ENCODE data around the gene CASP7. TPM values are rescaled to one million over a fixed set of nuclear protein-coding genes. Genes with fewer than 3 reads are reported as not detected.

Gene CASP7
- total RNA-seq, 2 experiments from 2014 or later: 14.8 to 16.5 TPM

GRCh38 chr10:113775686-113776294 is 96.1 kb downstream of the CASP7 start:
- DNase-seq (ENCODE audit: low spot score): no peak
- no peak overlapping the region for H2AFZ ChIP-seq (ENCODE audit: low read length)
- H3K36me3 ChIP-seq (ENCODE audit: insufficient read depth, low read length): no peaks in the 10 kb centered on the region
- H3K27ac ChIP-seq (ENCODE audit: low read depth, low read length, poor library complexity, severe bottlenecking): no peak overlapping the region
- H4K20me1 ChIP-seq (ENCODE audit: insufficient read depth, low read length): no peaks in the 10 kb centered on the region
- no peak overlapping the region for H3K4me2 ChIP-seq (ENCODE audit: low read length)
- H3K4me1 ChIP-seq (ENCODE audit: insufficient read depth, low read length, poor library complexity, severe bottlenecking): no peaks in the 10 kb centered on the region
- intact Hi-C loops (cut with micrococcal nuclease; ENCODE audit: unreplicated experiment): no loop called here
- H3K9me3 ChIP-seq (ENCODE audit: low read length): no peaks in the 10 kb centered on the region
- POLR2A ChIA-PET: no interaction called here
- no peak overlapping the region for H3K4me3 ChIP-seq (ENCODE audit: low read depth, low read length, poor library complexity, severe bottlenecking)
- H3K9me2 ChIP-seq (ENCODE audit: insufficient read depth, low read length): no peaks in the 10 kb centered on the region
- CTCF ChIA-PET (ENCODE audit: unreplicated experiment): no interaction called here
- TF ChIP-seq EZH2phosphoT487 (IDR thresholded peaks at IDR 0.05; ENCODE audit: borderline replicate concordance, low read depth, low read length) (no peak), CTCF (conservative IDR thresholded peaks at IDR 0.05; ENCODE audit: low read length) (no peak)
- no TSS peak for BruUV-seq (replicated peaks)
- no peaks in the 10 kb centered on the region for H3K79me2 ChIP-seq (ENCODE audit: insufficient read depth, low read depth, low read length)

GRCh38 chr10:113776553-113776952 is 96.8 kb downstream of the CASP7 start:
- H3K27ac ChIP-seq (ENCODE audit: low read depth, low read length, poor library complexity, severe bottlenecking): no peak overlapping the region
- intact Hi-C loops (cut with micrococcal nuclease; ENCODE audit: unreplicated experiment): no loop called here
- no peak for TF ChIP-seq CTCF (conservative IDR thresholded peaks at IDR 0.05; ENCODE audit: low read length)
- TF ChIP-seq EZH2phosphoT487 (IDR thresholded peaks at IDR 0.05; ENCODE audit: borderline replicate concordance, low read depth, low read length): no peak
- H3K4me1 ChIP-seq (ENCODE audit: insufficient read depth, low read length, poor library complexity, severe bottlenecking): no peaks in the 10 kb centered on the region
- H3K79me2 ChIP-seq (ENCODE audit: insufficient read depth, low read depth, low read length): no peaks in the 10 kb centered on the region
- no peak overlapping the region for H2AFZ ChIP-seq (ENCODE audit: low read length)
- no peak overlapping the region for H3K4me2 ChIP-seq (ENCODE audit: low read length)
- H3K36me3 ChIP-seq (ENCODE audit: insufficient read depth, low read length): no peaks in the 10 kb centered on the region
- no peak for DNase-seq (ENCODE audit: low spot score)
- H4K20me1 ChIP-seq (ENCODE audit: insufficient read depth, low read length): no peaks in the 10 kb centered on the region
- no peaks in the 10 kb centered on the region for H3K9me3 ChIP-seq (ENCODE audit: low read length)
- H3K4me3 ChIP-seq (ENCODE audit: low read depth, low read length, poor library complexity, severe bottlenecking): no peak overlapping the region
- POLR2A ChIA-PET: no interaction called here
- BruUV-seq (replicated peaks): no TSS peak
- no peaks in the 10 kb centered on the region for H3K9me2 ChIP-seq (ENCODE audit: insufficient read depth, low read length)
- CTCF ChIA-PET (ENCODE audit: unreplicated experiment): no interaction called here

Small RNA genes lying within 50 kb of the gene (microRNA-seq; reads per million reads assigned to microRNA genes)
- not detected for gene MIR4483 (ENCODE audit: borderline replicate concordance)

Other genes with a start within 250 kb of the CASP7 start
- gene HABP2, start 126.9 kb upstream of the CASP7 start, total RNA-seq (2014; rRNA removed; shearing (Covaris generic)): not detected in 2 replicates
- gene HABP2, start 126.9 kb upstream of the CASP7 start, total RNA-seq (2022): not detected in 2 replicates
- gene NRAP, start 15.9 kb upstream of the CASP7 start, total RNA-seq (2014; rRNA removed; shearing (Covaris generic)): not detected in 2 replicates
- not detected in 2 replicates for gene NRAP, start 15.9 kb upstream of the CASP7 start, total RNA-seq (2022)
- gene PLEKHS1, start 71.8 kb downstream of the CASP7 start, total RNA-seq (2014; rRNA removed; shearing (Covaris generic)): not detected in 2 replicates
- not detected in 2 replicates for gene PLEKHS1, start 71.8 kb downstream of the CASP7 start, total RNA-seq (2022)
- gene DCLRE1A, start 174.2 kb downstream of the CASP7 start, total RNA-seq (2014; rRNA removed; shearing (Covaris generic)): 11.5 and 12.3 TPM in 2 replicates
- 18.1 and 18.4 TPM in 2 replicates for gene DCLRE1A, start 174.2 kb downstream of the CASP7 start, total RNA-seq (2022)
- gene NHLRC2, start 174.7 kb downstream of the CASP7 start, total RNA-seq (2014; rRNA removed; shearing (Covaris generic)): 28.6 and 64.1 TPM in 2 replicates
- 44.5 and 49.0 TPM in 2 replicates for gene NHLRC2, start 174.7 kb downstream of the CASP7 start, total RNA-seq (2022)